Fibroblast of mammary gland (primary cell): ENCODE data around the gene MAST3.

ENCODE experiments used
- DNase-seq: peaks from one replicate; pipeline ENCODE4 v3.0.0-alpha.2; 2010; ENCODE audit warnings: low read depth
- H3K4me3 ChIP-seq: 2 replicates; pipeline ENCODE4 v1.5.1; 2011; ENCODE audit warnings: low read depth, mild to moderate bottlenecking, low read length, moderate library complexity; ENCODE audit not compliant: control insufficient read depth
- TF ChIP-seq, protein P1 (sequence below): conservative IDR thresholded peaks from 2 replicates; pipeline ENCODE4 v1.5.1; 2011; ENCODE audit warnings: low read depth, low read length, inconsistent platforms; ENCODE audit not compliant: control insufficient read depth, insufficient read depth

The MAST3 gene

GRCh38 chr19:18150776-18151624 is 53.4 kb downstream of the MAST3 start:
- TF ChIP-seq, protein P1, sequence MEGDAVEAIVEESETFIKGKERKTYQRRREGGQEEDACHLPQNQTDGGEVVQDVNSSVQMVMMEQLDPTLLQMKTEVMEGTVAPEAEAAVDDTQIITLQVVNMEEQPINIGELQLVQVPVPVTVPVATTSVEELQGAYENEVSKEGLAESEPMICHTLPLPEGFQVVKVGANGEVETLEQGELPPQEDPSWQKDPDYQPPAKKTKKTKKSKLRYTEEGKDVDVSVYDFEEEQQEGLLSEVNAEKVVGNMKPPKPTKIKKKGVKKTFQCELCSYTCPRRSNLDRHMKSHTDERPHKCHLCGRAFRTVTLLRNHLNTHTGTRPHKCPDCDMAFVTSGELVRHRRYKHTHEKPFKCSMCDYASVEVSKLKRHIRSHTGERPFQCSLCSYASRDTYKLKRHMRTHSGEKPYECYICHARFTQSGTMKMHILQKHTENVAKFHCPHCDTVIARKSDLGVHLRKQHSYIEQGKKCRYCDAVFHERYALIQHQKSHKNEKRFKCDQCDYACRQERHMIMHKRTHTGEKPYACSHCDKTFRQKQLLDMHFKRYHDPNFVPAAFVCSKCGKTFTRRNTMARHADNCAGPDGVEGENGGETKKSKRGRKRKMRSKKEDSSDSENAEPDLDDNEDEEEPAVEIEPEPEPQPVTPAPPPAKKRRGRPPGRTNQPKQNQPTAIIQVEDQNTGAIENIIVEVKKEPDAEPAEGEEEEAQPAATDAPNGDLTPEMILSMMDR, result no peak
- DNase-seq, result peak; percentile 10
- no peak overlapping the region for H3K4me3 ChIP-seq

- TF ChIP-seq, protein P1, result peak; percentile 63
These were observed 54.9 kb downstream of the MAST3 start for GRCh38 chr19:18152442-18152816.

DNA sequence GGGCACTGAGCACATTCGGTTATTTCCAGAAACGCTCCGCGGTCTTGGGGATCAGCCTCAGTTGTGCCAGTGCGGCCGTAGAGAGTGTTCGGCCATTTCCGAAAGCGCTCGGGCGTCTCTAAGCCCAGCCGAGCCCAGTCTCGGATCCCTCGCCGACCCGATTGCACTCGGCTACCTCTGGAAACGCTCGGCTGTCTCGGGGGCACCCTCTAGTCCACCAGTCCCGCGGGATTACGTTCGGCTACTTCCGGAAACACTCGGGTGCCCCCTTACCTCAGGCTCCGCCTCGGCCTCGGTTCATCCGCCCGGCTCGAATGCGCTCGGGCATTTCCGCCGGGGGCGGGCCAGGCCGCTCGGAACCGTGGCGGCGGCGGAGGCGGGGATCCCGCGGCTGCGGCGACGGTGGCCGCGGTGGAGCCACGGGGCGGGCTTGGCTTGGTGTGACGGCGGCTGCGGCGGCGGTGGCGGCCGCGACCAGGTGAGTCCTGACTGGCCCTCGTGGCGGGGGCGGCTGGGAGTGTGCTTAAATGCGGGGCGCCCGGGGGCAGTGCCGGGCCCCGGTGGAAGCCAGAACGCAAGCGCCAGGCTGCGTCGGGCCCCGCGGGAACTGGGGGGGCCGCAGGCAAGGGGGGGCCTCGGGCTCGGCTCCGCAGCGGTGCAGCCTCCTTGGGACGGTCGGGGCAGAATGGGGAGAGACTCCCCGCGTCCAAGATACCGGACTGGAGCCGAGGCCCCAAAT is 55.4 kb downstream of the MAST3 start, which contains the start of gene PIK3R2:
TSS of gene PIK3R2 (plus strand) at position 347 of the 739 bp plus-strand sequence. CDS start 2,717 bp downstream, outside the sequence.
- DNase-seq, result peak; percentile 98
- TF ChIP-seq, protein P1, result no peak
- H3K4me3 ChIP-seq, result peak within 1 kb of the TSS; percentile 83

More at GRCh38 chr19:18152442-18152816, 54.9 kb downstream of the MAST3 start:
- DNase-seq, result peak; percentile 97
- peak overlapping the region; percentile 66 for H3K4me3 ChIP-seq

- peak overlapping the region; percentile 83 for H3K4me3 ChIP-seq
- DNase-seq, result no peak
- TF ChIP-seq, protein P1, result no peak
These were observed 56.1 kb downstream of the MAST3 start for GRCh38 chr19:18153556-18154134.

DNA sequence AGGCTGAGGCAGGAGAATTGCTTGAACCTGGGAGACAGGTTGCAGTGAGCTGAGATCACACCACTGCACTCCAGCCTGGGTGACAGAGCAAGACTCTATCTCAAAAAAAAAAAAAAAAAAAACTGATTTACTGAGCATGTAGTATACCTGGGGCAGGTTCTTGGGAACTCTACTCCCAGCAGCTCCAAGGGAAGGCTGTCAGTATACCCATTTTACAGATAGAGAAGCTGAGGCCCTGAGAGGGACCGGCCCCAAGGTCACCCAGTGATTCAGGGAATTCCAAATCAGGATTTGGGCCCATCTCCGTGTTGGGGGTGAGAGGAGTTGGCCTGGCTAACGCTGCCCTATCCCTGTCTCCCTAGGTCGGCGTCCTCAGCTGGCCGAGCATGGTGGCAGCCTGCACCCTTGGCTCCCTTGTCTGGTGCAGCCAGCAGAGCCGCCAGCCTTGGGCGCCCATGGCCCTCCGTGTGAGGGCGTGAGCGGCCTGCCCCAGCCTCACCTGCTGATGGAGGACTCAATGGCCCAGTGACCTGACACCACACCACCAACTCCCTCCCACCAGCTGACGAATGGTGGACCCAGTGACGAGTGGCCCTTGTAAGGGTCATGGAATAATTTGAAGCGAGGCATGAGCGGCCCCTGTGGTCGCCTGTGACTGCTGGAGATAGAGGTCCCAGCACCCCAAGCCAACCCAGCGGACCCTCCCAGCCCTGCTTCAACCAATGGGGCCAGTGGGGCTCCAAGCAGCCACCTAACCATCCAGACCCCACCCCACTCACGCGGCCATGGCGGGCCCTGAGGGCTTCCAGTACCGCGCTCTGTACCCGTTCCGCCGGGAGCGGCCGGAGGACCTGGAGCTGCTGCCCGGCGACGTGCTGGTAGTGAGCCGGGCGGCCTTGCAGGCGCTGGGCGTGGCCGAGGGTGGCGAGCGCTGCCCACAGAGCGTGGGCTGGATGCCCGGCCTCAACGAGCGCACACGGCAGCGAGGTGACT is 57.8 kb downstream of the MAST3 start:
- no peak overlapping the region for H3K4me3 ChIP-seq
- no peak for DNase-seq
- TF ChIP-seq, protein P1, result no peak
